K562 (cell line): ENCODE data around the gene SCPEP1. TPM values are rescaled to one million over a fixed set of nuclear protein-coding genes. Genes with fewer than 3 reads are reported as not detected.

ENCODE experiments used
- E2F3 ChIP-seq: fragments of 250-450 bp; sonication (Bioruptor Pico); IDR thresholded peaks from 2 replicates; pipeline ENCODE4 v1.4.0; 2020; ENCODE audit warnings: mild to moderate bottlenecking
- E2F8 ChIP-seq: fragments of 450-650 bp; IDR thresholded peaks from 2 replicates; pipeline ENCODE4 v1.7.1; 2018; ENCODE audit warnings: mild to moderate bottlenecking, low read depth; ENCODE audit not compliant: partially characterized antibody
- ESRRB ChIP-seq: fragments of 250-450 bp; sonication (Bioruptor Pico); IDR thresholded peaks from 2 replicates; pipeline ENCODE4 v1.5.0; 2020; ENCODE audit warnings: mild to moderate bottlenecking, moderate library complexity, borderline replicate concordance
- ETV1 ChIP-seq: fragments of 450-650 bp; conservative IDR thresholded peaks from 2 replicates; pipeline ENCODE4 v1.6.1; 2016; ENCODE audit warnings: missing genetic modification characterization, control low read depth, low read depth, missing compliant biosample characterization
- GTF2F1 ChIP-seq: IDR thresholded peaks from 2 replicates; pipeline ENCODE4 v1.6.1; 2011; ENCODE audit warnings: low read depth, low read length, improper control_type of control experiment
- HDAC2 ChIP-seq: fragments of 450-650 bp; IDR thresholded peaks from 2 replicates; pipeline ENCODE4 v1.6.1; 2016; ENCODE audit warnings: mild to moderate bottlenecking
- IRF1 ChIP-seq: sonication (generic); formaldehyde crosslinking; IDR thresholded peaks from 2 replicates; pipeline ENCODE4 v1.8.0; 2022; ENCODE audit warnings: missing genetic modification reagents, mild to moderate bottlenecking, borderline replicate concordance
- MEF2D ChIP-seq: conservative IDR thresholded peaks from 2 replicates; pipeline ENCODE4 v1.6.1; 2016; ENCODE audit warnings: low read depth, missing genetic modification characterization, missing compliant biosample characterization
- NR4A1 ChIP-seq, 2 experiments: fragments of 250-450 bp in 1 of 2; fragments of 450-650 bp in 1 of 2; sonication (Bioruptor Pico) in 1 of 2; IDR thresholded peaks; 2 replicates each; pipeline versions ENCODE4 v1.4.0 to v1.6.1; 2016 to 2020; ENCODE audit warnings: mild to moderate bottlenecking in 2 of 2, missing compliant biosample characterization in 1 of 2, missing genetic modification characterization in 1 of 2, moderate library complexity in 1 of 2
- PREB ChIP-seq: sonication (generic); formaldehyde crosslinking; IDR thresholded peaks from 2 replicates; pipeline ENCODE4 v1.8.1; 2023; ENCODE audit warnings: mild to moderate bottlenecking, missing genetic modification reagents
- RHOXF2B ChIP-seq: fragments of 250-450 bp; sonication (Bioruptor Pico); conservative IDR thresholded peaks from 2 replicates; pipeline ENCODE4 v1.5.1; 2021
- SETDB1 ChIP-seq: IDR thresholded peaks from one replicate; pipeline ENCODE4 v1.6.1; 2012; ENCODE audit warnings: low read length, control low read depth, inconsistent platforms
- TGIF2 ChIP-seq: sonication (generic); formaldehyde crosslinking; IDR thresholded peaks from 2 replicates; pipeline ENCODE4 v1.8.1; 2022; ENCODE audit warnings: mild to moderate bottlenecking, missing genetic modification reagents, moderate library complexity
- TSHZ1 ChIP-seq: fragments of 250-450 bp; sonication (Bioruptor Pico); IDR thresholded peaks from 2 replicates; pipeline ENCODE4 v1.4.0; 2020; ENCODE audit warnings: mild to moderate bottlenecking, moderate library complexity
- ZFP30 ChIP-seq: fragments of 250-450 bp; sonication (Bioruptor Pico); IDR thresholded peaks from 2 replicates; pipeline ENCODE4 v1.8.0; 2022; ENCODE audit warnings: moderate library complexity, mild to moderate bottlenecking, inconsistent platforms, borderline replicate concordance
- ZNF644 ChIP-seq: fragments of 200-800 bp; sonication (Bioruptor generic); IDR thresholded peaks from 2 replicates; pipeline ENCODE4 v1.6.1; 2016; ENCODE audit warnings: low read depth, missing genetic modification characterization, missing compliant biosample characterization
- ZNF778 ChIP-seq: fragments of 450-650 bp; formaldehyde crosslinking; IDR thresholded peaks from 2 replicates; pipeline ENCODE4 v1.4.0; 2020; ENCODE audit warnings: mild to moderate bottlenecking, moderate library complexity
- polyA plus RNA-seq, 8 experiments: library from polyadenylated mRNA; depleted of rRNA in 4 of 8; stranded (reverse) in 5 of 8; unstranded in 3 of 8; fragments of >200 nt; fragmentation: Nextera tagmentation in 2 of 8; fragmentation: Illumina TruSeq in 1 of 8; extraction: Ambion mirVana in 2 of 8; extraction: Trizol in 1 of 8; gene quantifications; 2 replicates each; pipeline versions ENCODE4 v1.2.1 to v1.2.3, GENCODE V29; 2011 to 2014; ENCODE audit warnings: inconsistent platforms in 1 of 8, missing spikeins in 1 of 8
- total RNA-seq, 7 experiments: library from RNA; depleted of rRNA in 6 of 7; stranded (reverse); fragments of >200 nt in 6 of 7; fragmentation: Illumina TruSeq in 2 of 7; extraction: Trizol in 2 of 7; gene quantifications; 2 replicates each; pipeline versions ENCODE4 v1.2.1 to v1.2.3, GENCODE V29; 2011 to 2021; ENCODE audit warnings: low replicate concordance in 1 of 7
- TF ChIP-seq, protein P1 (sequence below), 2 experiments: fragments of 250-450 bp in 1 of 2; fragments of 450-650 bp in 1 of 2; sonication (Bioruptor Pico) in 1 of 2; IDR thresholded peaks; 2 replicates each; pipeline versions ENCODE4 v1.6.1 to v1.8.0; 2016 to 2021; ENCODE audit warnings: mild to moderate bottlenecking in 2 of 2, moderate library complexity in 2 of 2, missing compliant biosample characterization in 1 of 2, missing genetic modification characterization in 1 of 2

The SCPEP1 gene
- total and polyA plus RNA-seq, 9 of the 15 experiments (the other 6 are each of a cell fraction or from before 2014, with no cell fraction given) = 5.1 to 14.8 (median 7.2) TPM

- TF ChIP-seq, protein P1, sequence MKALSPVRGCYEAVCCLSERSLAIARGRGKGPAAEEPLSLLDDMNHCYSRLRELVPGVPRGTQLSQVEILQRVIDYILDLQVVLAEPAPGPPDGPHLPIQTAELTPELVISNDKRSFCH (CRISPR knock-in tag; IDR thresholded peaks at IDR 0.05) = no peak
- TF ChIP-seq, protein P1 (tag; IDR thresholded peaks at IDR 0.05) = peak; percentile 53; the same call in 1 of the 2 replicates
- TF ChIP-seq ETV1 (peak; percentile 48; the same call in 1 of the 2 replicates), TSHZ1 (CRISPR knock-in tag) (peak; percentile 73), SETDB1 (no peak), HDAC2 (no peak), MEF2D (tag) (peak; percentile 72; the same call in 1 of the 2 replicates), GTF2F1 (no peak), E2F8 (no peak), IRF1 (CRISPR knock-in tag) (no peak), RHOXF2B (CRISPR knock-in tag) (no peak), ESRRB (no peak), ZFP30 (no peak), TGIF2 (CRISPR knock-in tag) (no peak), NR4A1 (CRISPR knock-in tag; IDR thresholded peaks at IDR 0.05) (no peak), NR4A1 (tag; IDR thresholded peaks at IDR 0.05) (peak; percentile 51; the same call in 1 of the 2 replicates), ZNF644 (tag) (no peak), E2F3 (CRISPR knock-in tag) (peak; percentile 51; the same call in 1 of the 2 replicates), ZNF778 (no peak), PREB (CRISPR knock-in tag) (no peak)
Observed at GRCh38 chr17:56974055-56974454, 3.9 kb upstream of the SCPEP1 start (continued).
